ENCODE data around the gene CYFIP1. TPM values are rescaled to one million over a fixed set of nuclear protein-coding genes. Genes with fewer than 3 reads are reported as not detected.

The CYFIP1 gene
- total and polyA plus RNA-seq, 10 of the 15 experiments (the other 5 are each of a cell fraction or from before 2014, with no cell fraction given), result 3.5 to 46.2 (median 28.3) TPM

DNA sequence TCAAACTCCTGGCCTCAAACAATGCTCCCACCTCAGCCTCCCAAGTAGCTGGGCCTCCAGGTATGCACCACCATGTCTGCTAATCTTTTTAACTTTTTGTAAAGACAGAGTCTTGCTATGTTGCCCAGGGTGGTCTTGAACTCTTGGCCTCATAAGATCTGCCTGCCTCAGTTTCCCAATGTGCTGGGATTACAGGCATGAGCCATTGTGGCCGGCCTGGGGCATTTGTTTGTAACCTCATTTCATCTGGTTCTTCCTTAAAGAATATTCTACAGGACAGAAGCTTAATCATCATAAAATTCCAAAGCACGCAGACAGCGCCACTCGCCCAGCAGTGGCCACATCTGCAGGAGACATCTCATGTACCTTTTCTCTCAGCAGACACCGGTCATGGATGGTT lies 23.6 kb upstream of the CYFIP1 start (continued):
- no peak for TF ChIP-seq TAF1 (IDR thresholded peaks at IDR 0.05; ENCODE audit: borderline replicate concordance, low read depth, low read length)
- TF ChIP-seq BMI1 (IDR thresholded peaks at IDR 0.05; ENCODE audit: borderline replicate concordance), result no peak
- TF ChIP-seq, protein P1, sequence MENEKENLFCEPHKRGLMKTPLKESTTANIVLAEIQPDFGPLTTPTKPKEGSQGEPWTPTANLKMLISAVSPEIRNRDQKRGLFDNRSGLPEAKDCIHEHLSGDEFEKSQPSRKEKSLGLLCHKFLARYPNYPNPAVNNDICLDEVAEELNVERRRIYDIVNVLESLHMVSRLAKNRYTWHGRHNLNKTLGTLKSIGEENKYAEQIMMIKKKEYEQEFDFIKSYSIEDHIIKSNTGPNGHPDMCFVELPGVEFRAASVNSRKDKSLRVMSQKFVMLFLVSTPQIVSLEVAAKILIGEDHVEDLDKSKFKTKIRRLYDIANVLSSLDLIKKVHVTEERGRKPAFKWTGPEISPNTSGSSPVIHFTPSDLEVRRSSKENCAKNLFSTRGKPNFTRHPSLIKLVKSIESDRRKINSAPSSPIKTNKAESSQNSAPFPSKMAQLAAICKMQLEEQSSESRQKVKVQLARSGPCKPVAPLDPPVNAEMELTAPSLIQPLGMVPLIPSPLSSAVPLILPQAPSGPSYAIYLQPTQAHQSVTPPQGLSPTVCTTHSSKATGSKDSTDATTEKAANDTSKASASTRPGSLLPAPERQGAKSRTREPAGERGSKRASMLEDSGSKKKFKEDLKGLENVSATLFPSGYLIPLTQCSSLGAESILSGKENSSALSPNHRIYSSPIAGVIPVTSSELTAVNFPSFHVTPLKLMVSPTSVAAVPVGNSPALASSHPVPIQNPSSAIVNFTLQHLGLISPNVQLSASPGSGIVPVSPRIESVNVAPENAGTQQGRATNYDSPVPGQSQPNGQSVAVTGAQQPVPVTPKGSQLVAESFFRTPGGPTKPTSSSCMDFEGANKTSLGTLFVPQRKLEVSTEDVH (IDR thresholded peaks at IDR 0.05; ENCODE audit: low read depth, partially characterized antibody), result no peak
- no peak for TF ChIP-seq CBX3 (IDR thresholded peaks at IDR 0.05; ENCODE audit: borderline replicate concordance, low read depth)
- TF ChIP-seq, protein P2, sequence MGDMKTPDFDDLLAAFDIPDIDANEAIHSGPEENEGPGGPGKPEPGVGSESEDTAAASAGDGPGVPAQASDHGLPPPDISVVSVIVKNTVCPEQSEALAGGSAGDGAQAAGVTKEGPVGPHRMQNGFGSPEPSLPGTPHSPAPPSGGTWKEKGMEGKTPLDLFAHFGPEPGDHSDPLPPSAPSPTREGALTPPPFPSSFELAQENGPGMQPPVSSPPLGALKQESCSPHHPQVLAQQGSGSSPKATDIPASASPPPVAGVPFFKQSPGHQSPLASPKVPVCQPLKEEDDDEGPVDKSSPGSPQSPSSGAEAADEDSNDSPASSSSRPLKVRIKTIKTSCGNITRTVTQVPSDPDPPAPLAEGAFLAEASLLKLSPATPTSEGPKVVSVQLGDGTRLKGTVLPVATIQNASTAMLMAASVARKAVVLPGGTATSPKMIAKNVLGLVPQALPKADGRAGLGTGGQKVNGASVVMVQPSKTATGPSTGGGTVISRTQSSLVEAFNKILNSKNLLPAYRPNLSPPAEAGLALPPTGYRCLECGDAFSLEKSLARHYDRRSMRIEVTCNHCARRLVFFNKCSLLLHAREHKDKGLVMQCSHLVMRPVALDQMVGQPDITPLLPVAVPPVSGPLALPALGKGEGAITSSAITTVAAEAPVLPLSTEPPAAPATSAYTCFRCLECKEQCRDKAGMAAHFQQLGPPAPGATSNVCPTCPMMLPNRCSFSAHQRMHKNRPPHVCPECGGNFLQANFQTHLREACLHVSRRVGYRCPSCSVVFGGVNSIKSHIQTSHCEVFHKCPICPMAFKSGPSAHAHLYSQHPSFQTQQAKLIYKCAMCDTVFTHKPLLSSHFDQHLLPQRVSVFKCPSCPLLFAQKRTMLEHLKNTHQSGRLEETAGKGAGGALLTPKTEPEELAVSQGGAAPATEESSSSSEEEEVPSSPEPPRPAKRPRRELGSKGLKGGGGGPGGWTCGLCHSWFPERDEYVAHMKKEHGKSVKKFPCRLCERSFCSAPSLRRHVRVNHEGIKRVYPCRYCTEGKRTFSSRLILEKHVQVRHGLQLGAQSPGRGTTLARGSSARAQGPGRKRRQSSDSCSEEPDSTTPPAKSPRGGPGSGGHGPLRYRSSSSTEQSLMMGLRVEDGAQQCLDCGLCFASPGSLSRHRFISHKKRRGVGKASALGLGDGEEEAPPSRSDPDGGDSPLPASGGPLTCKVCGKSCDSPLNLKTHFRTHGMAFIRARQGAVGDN (IDR thresholded peaks at IDR 0.05), result no peak

DNA sequence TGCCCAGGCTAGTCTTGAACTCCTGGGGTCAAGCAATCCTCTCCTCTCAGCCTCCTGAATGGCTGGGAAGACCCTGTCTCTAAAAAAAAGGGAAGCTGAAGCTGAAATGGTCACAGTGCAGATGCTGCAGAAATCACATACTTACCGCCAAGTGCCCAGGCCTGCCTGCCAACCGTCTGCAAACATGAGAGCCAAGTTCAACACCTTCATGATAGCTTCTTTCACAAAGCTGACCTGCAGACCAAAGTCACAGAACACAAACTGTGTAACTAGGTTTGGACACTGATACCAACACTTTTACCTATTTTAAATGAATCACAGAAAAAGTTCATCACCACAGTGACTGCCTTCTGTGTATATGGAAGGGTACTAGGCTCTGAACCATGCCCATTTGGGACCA lies 22.8 kb upstream of the CYFIP1 start:
- H3K4me3 ChIP-seq, result no peak overlapping the region
- no peaks in the 10 kb centered on the region for H3K9me3 ChIP-seq (replicated peaks; ENCODE audit: control insufficient read depth, insufficient read depth, low read length)
- no peaks in the 10 kb centered on the region for H3K27me3 ChIP-seq (replicated peaks in 1 of 2; ENCODE audit: control insufficient read depth in 2 of 2, insufficient read depth in 2 of 2, low read length in 1 of 2)
- ATAC-seq (no peak), DNase-seq (ENCODE audit: low read depth, low spot score) (no peak), FAIRE-seq (no peak)
- H3K9ac ChIP-seq (ENCODE audit: control insufficient read depth, insufficient read depth, low read length), result no peak overlapping the region
- H4K20me1 ChIP-seq (ENCODE audit: control insufficient read depth, insufficient read depth), result no peaks in the 10 kb centered on the region
- WGBS (ENCODE audit: insufficient coverage, insufficient replicate concordance, low lambda C conversion rate, missing lambda C conversion rate), result 100% methylated on average over 2 of the region's 2 CpGs
- in situ Hi-C loops (cut with MboI) (no loop called here), intact Hi-C loops (cut with micrococcal nuclease; ENCODE audit: unreplicated experiment) (no loop called here)
- BruUV-seq (replicated peaks), result no TSS peak
- H3K27ac ChIP-seq (ENCODE audit: control insufficient read depth, insufficient read depth), result no peak overlapping the region
- ChIA-PET POLR2A (no interaction called here), RAD21 (ENCODE audit: unreplicated experiment) (no interaction called here), SMC1A (ENCODE audit: uncharacterized antibody, unreplicated experiment) (interaction anchor here (0.8 kb wide), 1 partner anchor 45 kb away, joined by 3 read pairs; no protein-coding TSS in a partner anchor), CTCF (interaction anchor here (1.2 kb wide), 1 partner anchor 33 kb away, joined by 6 read pairs; no protein-coding TSS in a partner anchor)
- no peak overlapping the region for H3K4me2 ChIP-seq (ENCODE audit: control insufficient read depth, insufficient read depth)
- no peaks in the 10 kb centered on the region for H3K4me1 ChIP-seq (ENCODE audit: control insufficient read depth, insufficient read depth, low read length)
- no peak overlapping the region for H2AFZ ChIP-seq (ENCODE audit: control insufficient read depth, low read depth, low read length)
- TF ChIP-seq TAF1 (IDR thresholded peaks at IDR 0.05; ENCODE audit: borderline replicate concordance, low read depth, low read length) (no peak), RCOR1 (conservative IDR thresholded peaks at IDR 0.05; ENCODE audit: low read depth, low read length) (no peak), NR2C2 (IDR thresholded peaks at IDR 0.05; ENCODE audit: borderline replicate concordance, control insufficient read depth, insufficient read length, low read depth) (no peak), GATAD2B (conservative IDR thresholded peaks at IDR 0.05; ENCODE audit: low read depth) (no peak), EGR1 (IDR thresholded peaks at IDR 0.05; ENCODE audit: borderline replicate concordance in 1 of 2, low read depth in 2 of 2, low read length in 2 of 2) (no peak), SMAD5 (IDR thresholded peaks at IDR 0.05; ENCODE audit: low read depth) (no peak), DPF2 (IDR thresholded peaks at IDR 0.05) (no peak)
- TF ChIP-seq, protein P3, sequence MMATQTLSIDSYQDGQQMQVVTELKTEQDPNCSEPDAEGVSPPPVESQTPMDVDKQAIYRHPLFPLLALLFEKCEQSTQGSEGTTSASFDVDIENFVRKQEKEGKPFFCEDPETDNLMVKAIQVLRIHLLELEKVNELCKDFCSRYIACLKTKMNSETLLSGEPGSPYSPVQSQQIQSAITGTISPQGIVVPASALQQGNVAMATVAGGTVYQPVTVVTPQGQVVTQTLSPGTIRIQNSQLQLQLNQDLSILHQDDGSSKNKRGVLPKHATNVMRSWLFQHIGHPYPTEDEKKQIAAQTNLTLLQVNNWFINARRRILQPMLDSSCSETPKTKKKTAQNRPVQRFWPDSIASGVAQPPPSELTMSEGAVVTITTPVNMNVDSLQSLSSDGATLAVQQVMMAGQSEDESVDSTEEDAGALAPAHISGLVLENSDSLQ (IDR thresholded peaks at IDR 0.05), result no peak
- H3K36me3 ChIP-seq (ENCODE audit: control insufficient read depth in 2 of 2, insufficient read depth in 2 of 2, low read length in 1 of 2), result peaks cover 12 to 23% of the 10 kb centered on the region in 2 experiments
- no peaks in the 10 kb centered on the region for H3K79me2 ChIP-seq (ENCODE audit: control insufficient read depth, insufficient read depth, low read length)

Data from GM12878 (cell line).